DND-41 (cell line): Measurements from ENCODE around the gene CYSLTR2.

Experiments
- EZH2 ChIP-seq: IDR thresholded peaks from 3 replicates; pipeline ENCODE4 v1.6.1; 2012; ENCODE audit warnings: borderline replicate concordance, low read depth, mild to moderate bottlenecking, moderate library complexity, low read length, inconsistent platforms; ENCODE audit not compliant: severe bottlenecking
- TF ChIP-seq, protein P1 (sequence below): IDR thresholded peaks from 2 replicates; pipeline ENCODE4 v1.5.1; 2012; ENCODE audit warnings: borderline replicate concordance, low read length, moderate library complexity, mild to moderate bottlenecking; ENCODE audit not compliant: poor library complexity, severe bottlenecking; ENCODE audit errors: extremely low read depth

DNA sequence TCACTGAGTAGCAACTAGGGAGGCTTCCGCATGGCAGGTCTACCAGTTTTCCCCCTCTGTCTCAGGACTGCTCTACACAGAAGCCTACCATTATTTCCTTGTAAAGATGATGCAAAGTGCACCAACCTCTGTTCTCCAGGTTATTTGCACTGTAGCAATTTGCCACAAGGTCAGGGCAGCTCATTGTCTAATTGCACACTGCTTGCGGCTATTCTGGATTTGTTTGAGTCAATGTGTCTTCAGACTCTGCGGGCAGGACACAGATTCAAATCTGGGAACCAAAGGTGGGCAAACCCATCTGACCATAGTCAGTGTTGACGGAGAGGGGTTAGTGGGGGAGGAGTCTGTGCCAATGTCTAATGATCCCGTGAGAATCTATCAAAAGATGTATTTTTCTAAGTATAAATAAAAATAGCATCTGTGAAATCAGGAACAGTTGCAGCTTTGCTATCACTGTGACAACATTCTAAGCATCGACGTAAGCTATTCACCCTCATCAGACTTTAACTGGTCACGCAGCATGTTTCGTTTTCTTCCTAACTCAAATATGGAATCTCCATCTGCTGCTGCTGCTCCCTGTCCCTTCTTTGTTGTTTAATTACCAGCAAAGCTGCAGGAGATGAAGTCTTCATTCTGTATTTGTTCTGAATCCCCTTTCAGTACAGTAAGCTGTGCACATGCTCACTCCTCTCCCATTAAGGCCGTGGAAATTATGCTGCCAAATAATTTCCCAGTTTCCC lies 26.4 kb downstream of the CYSLTR2 start:
- TF ChIP-seq, protein P1, sequence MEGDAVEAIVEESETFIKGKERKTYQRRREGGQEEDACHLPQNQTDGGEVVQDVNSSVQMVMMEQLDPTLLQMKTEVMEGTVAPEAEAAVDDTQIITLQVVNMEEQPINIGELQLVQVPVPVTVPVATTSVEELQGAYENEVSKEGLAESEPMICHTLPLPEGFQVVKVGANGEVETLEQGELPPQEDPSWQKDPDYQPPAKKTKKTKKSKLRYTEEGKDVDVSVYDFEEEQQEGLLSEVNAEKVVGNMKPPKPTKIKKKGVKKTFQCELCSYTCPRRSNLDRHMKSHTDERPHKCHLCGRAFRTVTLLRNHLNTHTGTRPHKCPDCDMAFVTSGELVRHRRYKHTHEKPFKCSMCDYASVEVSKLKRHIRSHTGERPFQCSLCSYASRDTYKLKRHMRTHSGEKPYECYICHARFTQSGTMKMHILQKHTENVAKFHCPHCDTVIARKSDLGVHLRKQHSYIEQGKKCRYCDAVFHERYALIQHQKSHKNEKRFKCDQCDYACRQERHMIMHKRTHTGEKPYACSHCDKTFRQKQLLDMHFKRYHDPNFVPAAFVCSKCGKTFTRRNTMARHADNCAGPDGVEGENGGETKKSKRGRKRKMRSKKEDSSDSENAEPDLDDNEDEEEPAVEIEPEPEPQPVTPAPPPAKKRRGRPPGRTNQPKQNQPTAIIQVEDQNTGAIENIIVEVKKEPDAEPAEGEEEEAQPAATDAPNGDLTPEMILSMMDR, result no peak
- no peak for TF ChIP-seq EZH2
